RWPE1 (cell line): ENCODE data around the gene LHFPL6.

Experiments
- CTCF ChIA-PET: fragments of 350-600 bp; sonication (Branson Sonifier 250); formaldehyde crosslinking; extraction: SDS; loops from one replicate; lab custom pipeline; 2021; lab: Yijun Ruan, JAX
- POLR2A ChIA-PET: fragments of 400-600 bp; formaldehyde crosslinking; extraction: SDS; loops from one replicate; lab custom pipeline; 2020; ENCODE audit warnings: antibody characterized with exemption; ENCODE audit not compliant: low non-redundant PET; lab: Yijun Ruan, JAX
- DNase-seq: peaks from one replicate; pipeline ENCODE4 v3.0.0; 2012; ENCODE audit warnings: low spot score
- H3K27ac ChIP-seq: fragments of 450-650 bp; 2 replicates; pipeline ENCODE4 v1.5.1; 2017
- CTCF ChIP-seq: fragments of 450-650 bp; conservative IDR thresholded peaks from 2 replicates; pipeline ENCODE4 v1.5.1; 2017; ENCODE audit warnings: low read depth, mild to moderate bottlenecking

Gene LHFPL6

GRCh38 chr13:39461685-39462266 lies 141.2 kb downstream of the LHFPL6 start:
- no peak overlapping the region for H3K27ac ChIP-seq
- no peak for TF ChIP-seq CTCF
- ChIA-PET POLR2A (no interaction called here), CTCF (interaction anchor here (0.6 kb wide), 1 partner anchor 113 kb away, joined by 7 read pairs; no protein-coding TSS in a partner anchor)
- DNase-seq: no peak

- no peak for TF ChIP-seq CTCF
- POLR2A ChIA-PET: no interaction called here
- CTCF ChIA-PET: no interaction called here
- DNase-seq: no peak
- H3K27ac ChIP-seq: no peak overlapping the region
Measured at GRCh38 chr13:39457274-39457673, 145.7 kb downstream of the LHFPL6 start.

- H3K27ac ChIP-seq: no peak overlapping the region
- POLR2A ChIA-PET: no interaction called here
Measured at GRCh38 chr13:39455521-39456175, 147.3 kb downstream of the LHFPL6 start.

GRCh38 chr13:39452834-39453233 lies 150.2 kb downstream of the LHFPL6 start:
- no peak overlapping the region for H3K27ac ChIP-seq
- no peak for DNase-seq
- POLR2A ChIA-PET: no interaction called here
- no peak for TF ChIP-seq CTCF
- CTCF ChIA-PET: no interaction called here

More at GRCh38 chr13:39455521-39456175, 147.3 kb downstream of the LHFPL6 start:
- DNase-seq: no peak
- CTCF ChIA-PET: no interaction called here
- TF ChIP-seq CTCF: no peak

- DNase-seq: no peak
- no peak for TF ChIP-seq CTCF
- POLR2A ChIA-PET: no interaction called here
- H3K27ac ChIP-seq: no peak overlapping the region
- CTCF ChIA-PET: interaction anchor here (0.6 kb wide), 1 partner anchor 46 kb away, joined by 4 read pairs; no protein-coding TSS in a partner anchor
Measured at GRCh38 chr13:39452417-39452816, 150.6 kb downstream of the LHFPL6 start.

GRCh38 chr13:39451860-39452301 lies 151.1 kb downstream of the LHFPL6 start:
- no peak for DNase-seq
- ChIA-PET CTCF (interaction anchor here (0.6 kb wide), 1 partner anchor 46 kb away, joined by 4 read pairs; no protein-coding TSS in a partner anchor), POLR2A (no interaction called here)
- H3K27ac ChIP-seq: no peak overlapping the region
- TF ChIP-seq CTCF: no peak
